T1000 (cell line): ENCODE results near the gene DPM1.
"Not testable (repeated sequence)": the region's sequence is repeated elsewhere in the genome, so short reads cannot be mapped to it uniquely, and the experiment has no call there.

Experiments used
- DNase-seq: peaks from one replicate; lab custom pipeline; 2025; ENCODE audit warnings: mixed read lengths; lab: John Stamatoyannopoulos, UW

Gene DPM1

GRCh38 chr20:50980071-50980681 is 21.8 kb upstream of the DPM1 start:
- DNase-seq: peak; percentile 92

- not testable (repeated sequence) for DNase-seq
Observed at GRCh38 chr20:50978533-50978932, 20.2 kb upstream of the DPM1 start.

GRCh38 chr20:50977066-50978021 is 19.0 kb upstream of the DPM1 start:
- no peak for DNase-seq

GRCh38 chr20:50975701-50976330 is 17.5 kb upstream of the DPM1 start:
- no peak for DNase-seq

GRCh38 chr20:50969912-50970311 is 11.6 kb upstream of the DPM1 start:
- no peak for DNase-seq

- no peak for DNase-seq
Observed at GRCh38 chr20:50969435-50969834, 11.1 kb upstream of the DPM1 start.

- DNase-seq: no peak
Observed at GRCh38 chr20:50968289-50968688, 10.0 kb upstream of the DPM1 start.

GRCh38 chr20:50967586-50967985 is 9.3 kb upstream of the DPM1 start:
- no peak for DNase-seq

GRCh38 chr20:50959543-50960126 is 1.3 kb upstream of the DPM1 start:
- DNase-seq: no peak

- DNase-seq: peak; percentile 95
Observed at GRCh38 chr20:50958615-50959542, 547 bp upstream of the DPM1 start, which contains the start of gene MOCS3. TSS of gene MOCS3 (plus strand) at chr20:50958818. CDS start at chr20:50958843, 25 bp downstream.

- no peak for DNase-seq
Observed at GRCh38 chr20:50957276-50957675, 1.1 kb downstream of the DPM1 start.

GRCh38 chr20:50953821-50954220 is 4.5 kb downstream of the DPM1 start:
- no peak for DNase-seq

GRCh38 chr20:50953196-50953595 is 5.1 kb downstream of the DPM1 start:
- no peak for DNase-seq

GRCh38 chr20:50948132-50948785 is 10.1 kb downstream of the DPM1 start:
- no peak for DNase-seq

GRCh38 chr20:50943069-50943468 is 15.3 kb downstream of the DPM1 start:
- DNase-seq: no peak

- no peak for DNase-seq
Observed at GRCh38 chr20:50933589-50933988, 24.7 kb downstream of the DPM1 start.

GRCh38 chr20:50932691-50933280 is 25.5 kb downstream of the DPM1 start:
- no peak for DNase-seq

GRCh38 chr20:50932016-50932485 is 26.3 kb downstream of the DPM1 start:
- DNase-seq: no peak

- DNase-seq: peak; percentile 95
Observed at GRCh38 chr20:50931306-50932015, 26.9 kb downstream of the DPM1 start, which contains the start of gene ADNP. TSS of gene ADNP (minus strand) at chr20:50931437. CDS start at chr20:50903996, 27,441 bp downstream.
